IMR-90 (cell line): ENCODE data around the gene CYB5B. TPM values are rescaled to one million over a fixed set of nuclear protein-coding genes. Genes with fewer than 3 reads are reported as not detected.

Experiments used
- ATAC-seq: fragments of 200-7000 bp; cut with Tn5 transposase; 2 replicates; pipeline ENCODE4 v1.9.1; 2020; ENCODE audit warnings: low read depth, mild to moderate bottlenecking, moderate library complexity
- BruUV-seq: library from RNA; stranded (reverse); fragments of 400-500 nt; replicated peaks from 2 replicates; lab custom pipeline; 2021; lab: Mats Ljungman, UMichigan
- CTCF ChIA-PET: fragments of 300-600 bp; formaldehyde crosslinking; extraction: SDS; loops from one replicate; lab custom pipeline; 2021; ENCODE audit warnings: antibody characterized with exemption; lab: Yijun Ruan, JAX
- POLR2A ChIA-PET: fragments of 300-600 bp; sonication (Branson Sonifier 250); formaldehyde crosslinking; loops from one replicate; lab custom pipeline; 2022; ENCODE audit warnings: antibody characterized with exemption; ENCODE audit not compliant: unreplicated experiment; lab: Charles Lee
- DNase-seq: peaks from one replicate; pipeline ENCODE4 v3.0.0; 2013
- H2AFZ ChIP-seq: replicated peaks from 2 replicates; pipeline ENCODE3; 2013; ENCODE audit warnings: low read length, mild to moderate bottlenecking; ENCODE audit not compliant: poor library complexity
- H2AK5ac ChIP-seq: 2 replicates; pipeline ENCODE4 v1.6.1; 2013; ENCODE audit warnings: low read depth, low read length, inconsistent platforms
- H2AK9ac ChIP-seq: replicated peaks from 2 replicates; pipeline ENCODE3; 2013; ENCODE audit warnings: mild to moderate bottlenecking, low read depth, low read length, moderate library complexity; ENCODE audit not compliant: poor library complexity
- H2BK120ac ChIP-seq: 2 replicates; pipeline ENCODE4 v1.6.1; 2013; ENCODE audit warnings: low read depth, low read length, inconsistent platforms
- H2BK15ac ChIP-seq: 3 replicates; pipeline ENCODE4 v1.6.1; 2013; ENCODE audit warnings: low read depth, low read length, inconsistent platforms
- H2BK20ac ChIP-seq: 2 replicates; pipeline ENCODE4 v1.6.1; 2013; ENCODE audit warnings: low read depth, mild to moderate bottlenecking, inconsistent platforms, low read length, moderate library complexity
- H2BK5ac ChIP-seq: 2 replicates; pipeline ENCODE4 v1.6.1; 2013; ENCODE audit warnings: mild to moderate bottlenecking, low read depth, low read length, inconsistent platforms; ENCODE audit not compliant: poor library complexity, severe bottlenecking
- H3K14ac ChIP-seq: replicated peaks from 2 replicates; pipeline ENCODE4 v1.6.1; 2013; ENCODE audit warnings: low read depth, low read length, inconsistent platforms
- H3K18ac ChIP-seq: 2 replicates; pipeline ENCODE4 v1.6.1; 2013; ENCODE audit warnings: low read depth, low read length, control low read depth
- H3K23ac ChIP-seq: 2 replicates; pipeline ENCODE4 v1.6.1; 2013; ENCODE audit warnings: low read depth, low read length, inconsistent platforms
- H3K27ac ChIP-seq: 2 replicates; pipeline ENCODE4 v1.5.1; 2013; ENCODE audit warnings: mild to moderate bottlenecking, control low read depth, low read length; ENCODE audit not compliant: insufficient read depth
- H3K27me3 ChIP-seq: 2 replicates; pipeline ENCODE4 v1.6.1; 2013; ENCODE audit warnings: low read length; ENCODE audit not compliant: control insufficient read depth, insufficient read depth
- H3K36me3 ChIP-seq: 2 replicates; pipeline ENCODE4 v1.6.1; 2013; ENCODE audit warnings: low read length, mixed read lengths; ENCODE audit not compliant: control insufficient read depth, insufficient read depth
- H3K4ac ChIP-seq: 2 replicates; pipeline ENCODE4 v1.6.1; 2013; ENCODE audit warnings: low read depth, low read length, inconsistent platforms
- H3K4me1 ChIP-seq: 2 replicates; pipeline ENCODE4 v1.6.1; 2013; ENCODE audit warnings: low read length, mixed read lengths; ENCODE audit not compliant: control insufficient read depth, insufficient read depth
- H3K4me2 ChIP-seq: 2 replicates; pipeline ENCODE4 v1.6.1; 2013; ENCODE audit warnings: low read depth, mild to moderate bottlenecking, control low read depth, low read length, moderate library complexity
- H3K4me3 ChIP-seq: 2 replicates; pipeline ENCODE4 v1.5.1; 2013; ENCODE audit warnings: low read depth, mild to moderate bottlenecking, control low read depth, low read length, moderate library complexity; ENCODE audit not compliant: insufficient read depth
- H3K56ac ChIP-seq: 2 replicates; pipeline ENCODE4 v1.6.1; 2013; ENCODE audit warnings: low read length, inconsistent platforms; ENCODE audit not compliant: insufficient read depth; ENCODE audit errors: extremely low read depth
- H3K79me1 ChIP-seq, 2 experiments: 2 replicates each; pipeline ENCODE4 v1.6.1; 2013; ENCODE audit warnings: low read length in 2 of 2, inconsistent platforms in 1 of 2, low read depth in 1 of 2
- H3K9ac ChIP-seq: 2 replicates; pipeline ENCODE4 v1.6.1; 2013; ENCODE audit warnings: low read depth, low read length, control low read depth
- H3K9me1 ChIP-seq: 2 replicates; pipeline ENCODE4 v1.6.1; 2013; ENCODE audit warnings: low read length, inconsistent platforms; ENCODE audit not compliant: insufficient read depth
- H3K9me3 ChIP-seq: 2 replicates; pipeline ENCODE4 v1.6.1; 2013; ENCODE audit warnings: low read length; ENCODE audit not compliant: control insufficient read depth, insufficient read depth
- H4K20me1 ChIP-seq: 2 replicates; pipeline ENCODE4 v1.6.1; 2013; ENCODE audit warnings: low read length, inconsistent platforms; ENCODE audit not compliant: insufficient read depth
- H4K5ac ChIP-seq: 2 replicates; pipeline ENCODE4 v1.6.1; 2013; ENCODE audit warnings: mild to moderate bottlenecking, low read depth, low read length, control low read depth
- H4K8ac ChIP-seq, 2 experiments: 2 replicates each; pipeline ENCODE4 v1.6.1; 2013; ENCODE audit warnings: low read depth in 2 of 2, low read length in 2 of 2, control low read depth in 1 of 2, inconsistent platforms in 1 of 2
- H4K91ac ChIP-seq: 2 replicates; pipeline ENCODE4 v1.6.1; 2013; ENCODE audit warnings: low read depth, low read length, inconsistent platforms; ENCODE audit not compliant: insufficient read depth
- MAZ ChIP-seq: IDR thresholded peaks from 2 replicates; pipeline ENCODE4 v1.6.1; 2012; ENCODE audit warnings: low read depth, mild to moderate bottlenecking, low read length, improper control_type of control experiment, moderate library complexity, borderline replicate concordance
- MXI1 ChIP-seq: IDR thresholded peaks from 2 replicates; pipeline ENCODE4 v1.6.1; 2012; ENCODE audit warnings: low read depth, mild to moderate bottlenecking, low read length, moderate library complexity, borderline replicate concordance
- POLR2A ChIP-seq: IDR thresholded peaks from 2 replicates; pipeline ENCODE4 v1.6.1; 2012; ENCODE audit warnings: mild to moderate bottlenecking, low read depth, low read length
- WGBS, 2 experiments: methylation state at CpG; one replicate each; pipeline versions ENCODE4 v1.1.5 to v1.1.7; 2013; ENCODE audit warnings: missing lambda C conversion rate in 2 of 2; ENCODE audit not compliant: insufficient read length in 1 of 2; ENCODE audit errors: extremely low coverage in 2 of 2; 5-methylcytosine and 5-hydroxymethylcytosine counted together
- dilution Hi-C: fragments of 300-500 bp; cut with HindIII; formaldehyde crosslinking; loops from one replicate; pipeline ENCODE4 v1.14.3; 2018; ENCODE audit warnings: low sequenced_read_pairs; ENCODE audit not compliant: unreplicated experiment
- in situ Hi-C: fragments of 300-500 bp; cut with MboI; formaldehyde crosslinking; loops from 3 replicates; pipeline ENCODE4 v1.14.3; 2019; ENCODE audit warnings: low sequenced_read_pairs, inconsistent platforms, mixed read lengths
- intact Hi-C: fragments of 100-400 bp; cut with micrococcal nuclease; formaldehyde crosslinking; loops from 2 replicates; pipeline ENCODE4 v1.10.0; 2022
- polyA plus RNA-seq, 3 experiments: library from polyadenylated mRNA; depleted of rRNA; stranded (reverse); fragments of >200 nt; gene quantifications; 2 replicates each; pipeline ENCODE4 v1.2.3, GENCODE V29; 2012; ENCODE audit warnings: low replicate concordance in 1 of 3
- total RNA-seq: library from RNA; depleted of rRNA; stranded (reverse); fragments of >200 nt; gene quantifications from 2 replicates; pipeline ENCODE4 v1.2.3, GENCODE V29; 2012
- TF ChIP-seq, protein P1 (sequence below): fragments of 150-350 bp; IDR thresholded peaks from 2 replicates; pipeline ENCODE4 v1.6.1; 2017; ENCODE audit warnings: mild to moderate bottlenecking, antibody characterized with exemption, low read length, low read depth

The CYB5B gene
- total and polyA plus RNA-seq, 2 of the 4 experiments (the other 2 are of a cell fraction) = 100 to 102 TPM

GRCh38 chr16:69406780-69407331 is 17.6 kb upstream of the CYB5B start:
- dilution Hi-C loops (no loop called here), intact Hi-C loops (no loop called here), in situ Hi-C loops (no loop called here)
- Histone ChIP-seq H3K56ac (no peak overlapping the region), H3K27me3 (no peaks in the 10 kb centered on the region), H3K27ac (no peak overlapping the region), H4K91ac (no peak overlapping the region), H2BK5ac (no peak overlapping the region), H2BK15ac (no peak overlapping the region), H2AK5ac (peak overlapping the region; percentile 79), H2AK9ac (no peak overlapping the region), H3K9me3 (no peaks in the 10 kb centered on the region), H4K8ac (no peak overlapping the region), H3K4ac (no peak overlapping the region), H3K4me1 (peaks cover 8% of the 10 kb centered on the region), H4K20me1 (no peaks in the 10 kb centered on the region), H3K18ac (no peak overlapping the region), H3K4me2 (no peak overlapping the region), H3K9ac (no peak overlapping the region), H3K36me3 (no peaks in the 10 kb centered on the region), H3K4me3 (no peak overlapping the region), H3K14ac (no peak overlapping the region), H3K9me1 (peaks cover 3% of the 10 kb centered on the region; the same call in 1 of the 2 replicates), H3K79me1 (no peaks in the 10 kb centered on the region), H2BK120ac (no peak overlapping the region), H2AFZ (no peak overlapping the region), H3K23ac (no peak overlapping the region), H4K5ac (no peak overlapping the region), H2BK20ac (no peak overlapping the region)
- no peak for DNase-seq
- no peak for ATAC-seq
- TF ChIP-seq MAZ (no peak), MXI1 (no peak), POLR2A (no peak)
- TF ChIP-seq, protein P1, sequence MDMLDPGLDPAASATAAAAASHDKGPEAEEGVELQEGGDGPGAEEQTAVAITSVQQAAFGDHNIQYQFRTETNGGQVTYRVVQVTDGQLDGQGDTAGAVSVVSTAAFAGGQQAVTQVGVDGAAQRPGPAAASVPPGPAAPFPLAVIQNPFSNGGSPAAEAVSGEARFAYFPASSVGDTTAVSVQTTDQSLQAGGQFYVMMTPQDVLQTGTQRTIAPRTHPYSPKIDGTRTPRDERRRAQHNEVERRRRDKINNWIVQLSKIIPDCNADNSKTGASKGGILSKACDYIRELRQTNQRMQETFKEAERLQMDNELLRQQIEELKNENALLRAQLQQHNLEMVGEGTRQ = peak; percentile 90
- POLR2A ChIA-PET = no interaction called here
- no TSS peak for BruUV-seq
- WGBS, 2 experiments = 95% methylated on average over 4 of the region's 9 CpGs; no CpG with 5 or more reads in 1 of the 2 experiments
- CTCF ChIA-PET = no interaction called here
